HG03280 (cell line): ENCODE data around the gene CYS1.
"Not testable (repeated sequence)": the region's sequence is repeated elsewhere in the genome, so short reads cannot be mapped to it uniquely, and the experiment has no call there.

Source experiments
- ATAC-seq: cut with Tn5 transposase; IDR thresholded peaks from one replicate; pipeline ENCODE4 v1.9.1; 2021; ENCODE audit warnings: mild to moderate bottlenecking, moderate library complexity; ENCODE audit not compliant: unreplicated experiment

The CYS1 gene

GRCh38 chr2:10032746-10033105 lies 47.5 kb downstream of the CYS1 start:
- ATAC-seq = no peak

- no peak for ATAC-seq
Measured at GRCh38 chr2:10031886-10032745, 48.1 kb downstream of the CYS1 start.

- not testable (repeated sequence) for ATAC-seq
Measured at GRCh38 chr2:10030798-10031197, 49.4 kb downstream of the CYS1 start.

GRCh38 chr2:10030311-10030736 lies 49.9 kb downstream of the CYS1 start:
- no peak for ATAC-seq

GRCh38 chr2:10029875-10030223 lies 50.4 kb downstream of the CYS1 start:
- no peak for ATAC-seq

- ATAC-seq = peak; percentile 71
Measured at GRCh38 chr2:10028988-10029874, 51.0 kb downstream of the CYS1 start.

- no peak for ATAC-seq
Measured at GRCh38 chr2:10028407-10028987, 51.7 kb downstream of the CYS1 start.

GRCh38 chr2:10027660-10028330 lies 52.4 kb downstream of the CYS1 start:
- no peak for ATAC-seq

GRCh38 chr2:10026940-10027569 lies 53.2 kb downstream of the CYS1 start:
- no peak for ATAC-seq

- no peak for ATAC-seq
Measured at GRCh38 chr2:10022966-10023662, 57.1 kb downstream of the CYS1 start.

- no peak for ATAC-seq
Measured at GRCh38 chr2:10022445-10022844, 57.8 kb downstream of the CYS1 start.

GRCh38 chr2:10022041-10022421 lies 58.2 kb downstream of the CYS1 start:
- no peak for ATAC-seq

GRCh38 chr2:10019602-10020400 lies 60.4 kb downstream of the CYS1 start:
- ATAC-seq = no peak

- ATAC-seq = no peak
Measured at GRCh38 chr2:10019174-10019573, 61.0 kb downstream of the CYS1 start.

- no peak for ATAC-seq
Measured at GRCh38 chr2:10017313-10017941, 62.8 kb downstream of the CYS1 start.

- no peak for ATAC-seq
Measured at GRCh38 chr2:10016802-10017258, 63.4 kb downstream of the CYS1 start.

- no peak for ATAC-seq
Measured at GRCh38 chr2:10016001-10016801, 64.0 kb downstream of the CYS1 start.
